T-helper 17 cell (primary cell): ENCODE results near the gene BCAP31. TPM values are rescaled to one million over a fixed set of nuclear protein-coding genes. Genes with fewer than 3 reads are reported as not detected.

Source experiments
- ATAC-seq: fragments of 150-1000 bp; cut with Tn5 transposase; 2 replicates; pipeline ENCODE4 v1.10.0; 2021; ENCODE audit warnings: mild to moderate bottlenecking, moderate library complexity
- DNase-seq, 3 donors: peaks; one replicate each; pipeline versions ENCODE4 v3.0.0 to v3.0.0-alpha.2; 2020 to 2021
- H3K9me3 ChIP-seq: one replicate; pipeline ENCODE4 v1.7.0; 2013; ENCODE audit warnings: low read length, mild to moderate bottlenecking; ENCODE audit not compliant: control insufficient read depth, poor library complexity, severe bottlenecking
- H3K27ac Mint-ChIP-seq: one replicate; pipeline ENCODE4 v1.8.0; 2022; ENCODE audit warnings: mild to moderate bottlenecking, moderate library complexity, mixed read lengths
- H3K27me3 Mint-ChIP-seq: one replicate; pipeline ENCODE4 v1.8.0; 2022; ENCODE audit warnings: mixed read lengths
- H3K36me3 Mint-ChIP-seq: one replicate; pipeline ENCODE4 v1.8.0; 2022; ENCODE audit warnings: low read depth, mixed read lengths
- H3K4me1 Mint-ChIP-seq: one replicate; pipeline ENCODE4 v1.8.0; 2022; ENCODE audit warnings: mild to moderate bottlenecking, mixed read lengths
- H3K4me3 Mint-ChIP-seq: one replicate; pipeline ENCODE4 v1.8.0; 2022; ENCODE audit warnings: mild to moderate bottlenecking, moderate library complexity, mixed read lengths
- total RNA-seq, 4 donors: library from RNA in 2 of 4; stranded (reverse) in 2 of 4; gene quantifications; one replicate each; pipeline ENCODE4 v1.2.3 and lab custom pipeline; 2022 to 2026

The BCAP31 gene
- total RNA-seq, 2 donors from 2014 or later, result 101 TPM

DNA sequence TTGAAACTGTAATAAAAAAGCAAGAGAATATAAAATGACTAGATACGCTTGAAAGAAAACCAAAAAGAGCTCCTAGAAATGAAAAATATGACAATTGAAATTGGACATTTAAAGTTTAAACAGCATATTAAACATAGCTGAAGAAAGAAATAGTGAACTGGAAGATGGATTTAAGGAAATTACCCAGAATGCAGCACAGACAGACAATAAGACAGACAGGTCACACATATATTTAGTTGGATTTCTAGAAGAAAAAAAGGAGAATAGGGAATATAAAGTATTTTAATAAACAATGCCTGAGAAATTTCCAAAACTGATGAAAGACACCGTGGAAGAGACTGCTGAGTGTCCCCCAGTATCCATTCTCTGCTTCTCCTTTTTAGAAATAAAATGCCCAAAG is 70.6 kb downstream of the BCAP31 start:
- Mint-ChIP-seq H3K36me3 (no peaks in the 10 kb centered on the region), H3K4me3 (no peak overlapping the region), H3K4me1 (no peaks in the 10 kb centered on the region), H3K27me3 (no peaks in the 10 kb centered on the region), H3K27ac (no peak overlapping the region)
- DNase-seq (no peak), ATAC-seq (no peak)
- no peaks in the 10 kb centered on the region for H3K9me3 ChIP-seq

- H3K27ac Mint-ChIP-seq, result no peak overlapping the region
- ATAC-seq, result no peak
- H3K36me3 Mint-ChIP-seq, result no peaks in the 10 kb centered on the region
- no peaks in the 10 kb centered on the region for H3K4me1 Mint-ChIP-seq
- H3K9me3 ChIP-seq, result no peaks in the 10 kb centered on the region
- no peak overlapping the region for H3K4me3 Mint-ChIP-seq
- no peaks in the 10 kb centered on the region for H3K27me3 Mint-ChIP-seq
- DNase-seq, result no peak
Measured at GRCh38 chrX:153651540-153652079, 72.6 kb downstream of the BCAP31 start.

GRCh38 chrX:153650959-153651358 is 73.2 kb downstream of the BCAP31 start:
- no peak overlapping the region for H3K4me3 Mint-ChIP-seq
- DNase-seq (no peak), ATAC-seq (no peak)
- H3K36me3 Mint-ChIP-seq, result no peaks in the 10 kb centered on the region
- no peak overlapping the region for H3K27ac Mint-ChIP-seq
- no peaks in the 10 kb centered on the region for H3K9me3 ChIP-seq
- H3K27me3 Mint-ChIP-seq, result no peaks in the 10 kb centered on the region
- no peaks in the 10 kb centered on the region for H3K4me1 Mint-ChIP-seq

Other genes with a start within 250 kb of the BCAP31 start
- not detected for gene BGN, start 229.4 kb downstream of the BCAP31 start, total RNA-seq
- not detected for gene ATP2B3, start 206.7 kb downstream of the BCAP31 start, total RNA-seq
- gene CCNQ, start 125.2 kb downstream of the BCAP31 start, total RNA-seq, result 10 to 100 TPM; 14.6 to 19.2 TPM
- gene DUSP9, start 77.2 kb downstream of the BCAP31 start, total RNA-seq, result not detected
- under 1 TPM in 1 of 2 donors, not detected in 1; 0.72 TPM for gene PNCK, start 50.6 kb downstream of the BCAP31 start, total RNA-seq
- gene SLC6A8, start 36.5 kb downstream of the BCAP31 start, total RNA-seq, result 1 to 10 TPM; 3.4 to 4.4 TPM
- 10 to 100 TPM; 14.7 to 17.7 TPM for gene ABCD1, start 469 bp upstream of the BCAP31 start, total RNA-seq
- gene PLXNB3, start 39.9 kb upstream of the BCAP31 start, total RNA-seq, result 1 to 10 TPM in 1 of 2 donors, under 1 TPM in 1; 0.25 to 2.9 TPM
- gene SRPK3, start 56.7 kb upstream of the BCAP31 start, total RNA-seq, result not detected
- gene IDH3G, start 70.0 kb upstream of the BCAP31 start, total RNA-seq, result 10 to 100 TPM; 46.4 to 52.4 TPM
- gene SSR4, start 70.3 kb upstream of the BCAP31 start, total RNA-seq, result 100 to 1,000 TPM; 204 to 212 TPM
- 10 to 100 TPM; 31.1 to 45.6 TPM for gene PDZD4, start 106.2 kb upstream of the BCAP31 start, total RNA-seq
- 1 to 10 TPM; 2.3 to 3.9 TPM for gene L1CAM, start 161.8 kb upstream of the BCAP31 start, total RNA-seq
- not detected for gene AVPR2, start 180.3 kb upstream of the BCAP31 start, total RNA-seq
- gene ARHGAP4, start 201.9 kb upstream of the BCAP31 start, total RNA-seq, result 100 to 1,000 TPM; 374 to 404 TPM
- gene NAA10, start 210.7 kb upstream of the BCAP31 start, total RNA-seq, result 10 to 100 TPM; 42.8 to 48.5 TPM
- 10 to 100 TPM in 1 of 2 donors, 1 to 10 TPM in 1; 8.8 to 11.5 TPM for gene RENBP, start 220.3 kb upstream of the BCAP31 start, total RNA-seq
- 10 to 100 TPM; 65.7 to 65.8 TPM for gene HCFC1, start 247.4 kb upstream of the BCAP31 start, total RNA-seq
- gene TMEM187, start 248.4 kb upstream of the BCAP31 start, total RNA-seq, result 1 to 10 TPM; 2.4 to 3.0 TPM